Astrocyte of the cerebellum (primary cell): ENCODE data around the gene TLE5.

Experiments
- DNase-seq: peaks from one replicate; pipeline ENCODE4 v3.0.0-alpha.2; 2011; ENCODE audit warnings: low read depth
- H3K4me3 ChIP-seq: 2 replicates; pipeline ENCODE4 v1.5.1; 2011; ENCODE audit warnings: mild to moderate bottlenecking, low read depth, low read length, moderate library complexity
- CTCF ChIP-seq: IDR thresholded peaks from 2 replicates; pipeline ENCODE4 v1.5.1; 2012; ENCODE audit warnings: low read length, low read depth, moderate library complexity, mild to moderate bottlenecking; ENCODE audit errors: missing control alignments
- in situ Hi-C: cut with HindIII; loops from 2 replicates; pipeline ENCODE4 v1.10.0; 2017; ENCODE audit warnings: low sequenced_read_pairs

TLE5 gene

DNA sequence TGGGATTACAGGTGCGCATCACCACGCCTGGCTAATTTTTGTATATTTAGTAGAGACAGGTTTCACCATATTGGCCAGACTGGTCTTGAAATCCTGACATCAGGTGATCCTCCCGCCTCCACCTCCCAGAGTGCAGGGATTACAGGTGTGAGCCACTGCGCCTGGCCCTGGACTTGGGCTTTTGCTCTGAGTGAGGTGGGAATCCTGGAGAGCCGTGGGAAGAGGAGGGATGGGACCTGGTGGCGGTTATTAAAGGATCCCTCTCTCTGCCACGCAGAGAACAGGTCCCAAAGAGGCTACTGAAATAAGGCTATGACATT, 1.7 kb upstream of the TLE5 start:
- in situ Hi-C loops = no loop called here
- no peak for TF ChIP-seq CTCF
- H3K4me3 ChIP-seq = no peak overlapping the region
- no peak for DNase-seq

DNA sequence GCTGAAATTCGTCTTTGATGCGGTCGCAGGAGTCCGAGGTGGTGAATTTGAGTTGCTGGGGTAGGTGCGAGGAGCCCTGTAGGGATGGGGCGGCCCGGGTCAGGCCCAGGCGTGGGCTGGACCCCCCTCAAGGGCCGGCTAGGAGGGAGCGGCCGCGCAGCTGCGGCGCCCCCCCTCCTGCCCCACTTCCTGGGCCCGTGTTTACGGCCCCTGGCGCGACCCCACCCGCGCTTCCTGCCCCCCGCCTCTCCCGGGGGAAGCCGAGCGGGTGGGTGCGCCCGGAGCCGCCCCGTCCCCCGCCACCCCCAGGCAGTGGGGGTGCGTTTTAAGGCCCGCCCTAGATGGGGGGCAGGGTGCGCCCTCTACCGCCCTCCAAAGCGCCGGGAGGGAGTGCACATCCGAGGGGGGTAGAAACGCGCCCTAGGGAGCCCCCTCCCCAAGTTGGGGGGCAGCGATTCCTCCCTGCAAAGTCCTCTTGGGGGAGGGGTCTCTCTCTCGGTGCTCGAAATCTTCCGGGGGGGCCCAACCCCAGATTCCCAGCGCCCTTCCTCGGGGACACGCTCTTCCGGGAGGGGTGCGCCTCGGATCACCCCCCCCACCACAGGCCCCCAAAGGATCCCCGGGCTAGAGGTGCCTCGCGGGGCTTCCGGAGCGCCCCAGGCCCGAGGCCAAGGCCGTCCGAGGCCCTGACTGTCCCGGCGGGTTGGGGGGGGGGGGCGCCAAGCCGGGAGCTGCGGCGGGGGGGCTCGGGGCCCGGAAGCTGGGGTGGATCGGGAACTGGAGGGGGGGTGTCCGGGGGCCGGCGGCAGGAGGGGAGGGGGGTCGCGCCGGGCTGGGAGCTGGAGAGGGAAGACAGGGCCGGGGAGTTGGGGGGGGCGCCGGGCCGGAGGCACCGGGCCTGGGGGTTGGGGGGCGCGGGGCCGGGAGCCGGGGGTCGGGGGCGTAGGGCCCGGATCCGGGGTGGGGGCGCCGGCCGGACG, 823 bp downstream of the TLE5 start:
- TF ChIP-seq CTCF = peak; percentile 41
- peak overlapping the region; percentile 91 for H3K4me3 ChIP-seq
- DNase-seq = no peak
- in situ Hi-C loops = no loop called here

DNA sequence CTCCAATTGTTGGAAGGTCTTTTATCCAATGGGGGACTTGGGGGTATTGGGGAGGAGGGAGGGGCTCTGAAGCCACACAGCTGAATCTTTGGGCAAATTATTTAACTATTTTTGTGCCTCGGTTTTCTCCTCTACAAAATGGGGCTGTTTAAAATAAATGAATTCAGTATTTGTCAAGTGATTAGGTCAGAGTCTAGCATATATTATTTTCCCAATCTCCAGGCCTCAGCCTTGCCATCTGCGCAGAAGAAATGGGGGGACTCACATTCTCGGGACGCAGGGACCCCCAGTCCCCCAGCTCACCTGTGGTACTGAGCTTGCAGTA, 1.5 kb downstream of the TLE5 start:
- no peak for TF ChIP-seq CTCF
- DNase-seq = no peak
- in situ Hi-C loops = no loop called here
- peak overlapping the region; percentile 91 for H3K4me3 ChIP-seq

DNA sequence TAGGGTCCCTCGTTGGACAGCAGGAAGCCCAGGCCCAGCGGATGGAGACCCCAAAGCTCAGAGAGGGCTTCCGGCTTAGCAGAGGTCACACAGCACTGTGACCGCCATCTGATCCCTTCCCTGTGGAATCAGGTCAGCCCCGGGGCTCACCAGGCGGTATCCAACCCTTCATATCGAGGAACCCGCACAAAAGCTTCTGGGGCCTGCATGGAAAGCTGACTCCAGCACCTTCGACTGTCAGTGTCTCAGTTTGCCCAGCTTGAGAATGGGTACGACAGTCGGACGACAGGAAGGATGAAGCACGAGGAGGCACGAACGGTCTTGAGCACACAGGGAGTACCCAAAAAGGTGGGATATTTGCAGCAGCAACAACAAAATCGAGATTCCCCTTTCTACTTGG, 2.6 kb downstream of the TLE5 start:
- DNase-seq = no peak
- H3K4me3 ChIP-seq = no peak overlapping the region
- TF ChIP-seq CTCF = no peak
- in situ Hi-C loops = no loop called here

DNA sequence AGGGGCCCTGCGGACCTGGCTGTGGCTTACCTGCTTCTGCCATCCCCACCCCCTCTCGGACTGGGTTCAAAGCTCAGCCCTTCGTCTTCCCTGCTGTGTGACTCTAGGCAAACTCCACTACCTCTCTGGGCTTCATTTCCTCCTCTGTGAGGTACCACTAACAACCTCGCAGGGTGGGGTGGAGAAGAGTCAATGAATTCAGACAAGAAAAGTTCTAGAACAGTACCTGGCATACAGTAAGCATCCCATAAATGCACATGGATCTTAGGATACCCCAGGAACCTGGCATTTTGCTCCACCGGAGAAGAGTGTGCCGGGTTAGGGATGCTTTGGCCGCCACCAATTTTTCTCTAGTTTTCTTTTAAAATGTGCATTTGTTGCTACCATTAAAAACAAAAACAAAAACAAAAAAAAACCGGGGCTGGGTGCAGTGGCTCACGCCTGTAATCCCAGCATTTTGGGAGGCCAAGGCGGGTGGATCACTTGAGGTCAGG, 3.4 kb downstream of the TLE5 start:
- no peak overlapping the region for H3K4me3 ChIP-seq
- in situ Hi-C loops = no loop called here
- no peak for TF ChIP-seq CTCF
- DNase-seq = no peak

- DNase-seq = no peak
- no peak for TF ChIP-seq CTCF
- no peak overlapping the region for H3K4me3 ChIP-seq
- in situ Hi-C loops = no loop called here
Measured at GRCh38 chr19:3058009-3058820, 4.1 kb downstream of the TLE5 start.
